Calu3 (cell line): Measurements from ENCODE around the gene YAE1. TPM values are rescaled to one million over a fixed set of nuclear protein-coding genes. Genes with fewer than 3 reads are reported as not detected.

Source experiments
- BruUV-seq: library from RNA; stranded (reverse); fragments of 400-500 nt; replicated peaks from 2 replicates; lab custom pipeline; 2021; lab: Mats Ljungman, UMichigan
- CTCF ChIA-PET: fragments of 300-600 bp; sonication (Branson Sonifier 250); formaldehyde crosslinking; loops from one replicate; lab custom pipeline; 2022; ENCODE audit warnings: antibody characterized with exemption; lab: Charles Lee
- DNase-seq: peaks from one replicate; pipeline ENCODE4 v3.0.0; 2022
- H3K27ac Mint-ChIP-seq: one replicate; pipeline ENCODE4 v1.8.0; 2022; ENCODE audit warnings: mixed read lengths; ENCODE audit not compliant: unreplicated experiment
- H3K27me3 Mint-ChIP-seq: one replicate; pipeline ENCODE4 v1.8.0; 2022; ENCODE audit warnings: mixed read lengths; ENCODE audit not compliant: unreplicated experiment
- H3K36me3 Mint-ChIP-seq: one replicate; pipeline ENCODE4 v1.8.0; 2022; ENCODE audit warnings: mild to moderate bottlenecking, moderate library complexity, mixed read lengths; ENCODE audit not compliant: insufficient read depth, unreplicated experiment
- H3K4me1 Mint-ChIP-seq: one replicate; pipeline ENCODE4 v1.8.0; 2022; ENCODE audit warnings: mild to moderate bottlenecking, low read depth, mixed read lengths; ENCODE audit not compliant: unreplicated experiment
- H3K4me3 Mint-ChIP-seq: one replicate; pipeline ENCODE4 v1.8.0; 2022; ENCODE audit warnings: mild to moderate bottlenecking, low read depth, moderate library complexity, mixed read lengths; ENCODE audit not compliant: unreplicated experiment
- H3K9me3 Mint-ChIP-seq: one replicate; pipeline ENCODE4 v1.8.0; 2022; ENCODE audit warnings: low read depth, mixed read lengths; ENCODE audit not compliant: unreplicated experiment
- intact Hi-C: fragments of 100-400 bp; cut with micrococcal nuclease; formaldehyde crosslinking; loops from one replicate; pipeline ENCODE4 v1.10.0; 2022; ENCODE audit not compliant: unreplicated experiment
- total RNA-seq: library from RNA; stranded (reverse); gene quantifications from 2 replicates; pipeline ENCODE4 v1.2.3, GENCODE V29; 2022
- TF ChIP-seq, protein P1 (sequence below): fragments of 200-600 bp; IDR thresholded peaks from one replicate; pipeline ENCODE4 v1.8.0; 2022; ENCODE audit warnings: antibody characterized with exemption; ENCODE audit not compliant: unreplicated experiment

Gene YAE1
- total RNA-seq, 1 experiment from 2014 or later = 39.2 TPM

- H3K27ac Mint-ChIP-seq = no peak overlapping the region
Observed at GRCh38 chr7:39613577-39613976, 47.4 kb downstream of the YAE1 start.

GRCh38 chr7:39614299-39614698 is 48.1 kb downstream of the YAE1 start:
- no TSS peak for BruUV-seq
- Mint-ChIP-seq H3K4me3 (no peak overlapping the region), H3K4me1 (peaks cover 28% of the 10 kb centered on the region), H3K36me3 (no peaks in the 10 kb centered on the region), H3K9me3 (no peaks in the 10 kb centered on the region), H3K27me3 (no peaks in the 10 kb centered on the region), H3K27ac (no peak overlapping the region)
- TF ChIP-seq, protein P1, sequence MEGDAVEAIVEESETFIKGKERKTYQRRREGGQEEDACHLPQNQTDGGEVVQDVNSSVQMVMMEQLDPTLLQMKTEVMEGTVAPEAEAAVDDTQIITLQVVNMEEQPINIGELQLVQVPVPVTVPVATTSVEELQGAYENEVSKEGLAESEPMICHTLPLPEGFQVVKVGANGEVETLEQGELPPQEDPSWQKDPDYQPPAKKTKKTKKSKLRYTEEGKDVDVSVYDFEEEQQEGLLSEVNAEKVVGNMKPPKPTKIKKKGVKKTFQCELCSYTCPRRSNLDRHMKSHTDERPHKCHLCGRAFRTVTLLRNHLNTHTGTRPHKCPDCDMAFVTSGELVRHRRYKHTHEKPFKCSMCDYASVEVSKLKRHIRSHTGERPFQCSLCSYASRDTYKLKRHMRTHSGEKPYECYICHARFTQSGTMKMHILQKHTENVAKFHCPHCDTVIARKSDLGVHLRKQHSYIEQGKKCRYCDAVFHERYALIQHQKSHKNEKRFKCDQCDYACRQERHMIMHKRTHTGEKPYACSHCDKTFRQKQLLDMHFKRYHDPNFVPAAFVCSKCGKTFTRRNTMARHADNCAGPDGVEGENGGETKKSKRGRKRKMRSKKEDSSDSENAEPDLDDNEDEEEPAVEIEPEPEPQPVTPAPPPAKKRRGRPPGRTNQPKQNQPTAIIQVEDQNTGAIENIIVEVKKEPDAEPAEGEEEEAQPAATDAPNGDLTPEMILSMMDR = no peak
- CTCF ChIA-PET = interaction anchor here (1.7 to 3.4 kb wide), 3 partner anchors 9 to 34 kb away, joined by 5 to 11 read pairs (median 5); partner anchors contain the start of gene RALA
- intact Hi-C loops = no loop called here
- no peak for DNase-seq

More at GRCh38 chr7:39613577-39613976, 47.4 kb downstream of the YAE1 start:
- BruUV-seq = no TSS peak
- Mint-ChIP-seq H3K4me1 (peaks cover 35% of the 10 kb centered on the region), H3K27me3 (no peaks in the 10 kb centered on the region), H3K4me3 (no peak overlapping the region), H3K9me3 (no peaks in the 10 kb centered on the region), H3K36me3 (no peaks in the 10 kb centered on the region)
- CTCF ChIA-PET = interaction anchor here (0.5 to 2.2 kb wide), 2 partner anchors 10 to 38 kb away, joined by 4 to 5 read pairs; partner anchors contain the start of gene RALA
- intact Hi-C loops = no loop called here
- TF ChIP-seq, protein P1 = no peak
- no peak for DNase-seq

DNA sequence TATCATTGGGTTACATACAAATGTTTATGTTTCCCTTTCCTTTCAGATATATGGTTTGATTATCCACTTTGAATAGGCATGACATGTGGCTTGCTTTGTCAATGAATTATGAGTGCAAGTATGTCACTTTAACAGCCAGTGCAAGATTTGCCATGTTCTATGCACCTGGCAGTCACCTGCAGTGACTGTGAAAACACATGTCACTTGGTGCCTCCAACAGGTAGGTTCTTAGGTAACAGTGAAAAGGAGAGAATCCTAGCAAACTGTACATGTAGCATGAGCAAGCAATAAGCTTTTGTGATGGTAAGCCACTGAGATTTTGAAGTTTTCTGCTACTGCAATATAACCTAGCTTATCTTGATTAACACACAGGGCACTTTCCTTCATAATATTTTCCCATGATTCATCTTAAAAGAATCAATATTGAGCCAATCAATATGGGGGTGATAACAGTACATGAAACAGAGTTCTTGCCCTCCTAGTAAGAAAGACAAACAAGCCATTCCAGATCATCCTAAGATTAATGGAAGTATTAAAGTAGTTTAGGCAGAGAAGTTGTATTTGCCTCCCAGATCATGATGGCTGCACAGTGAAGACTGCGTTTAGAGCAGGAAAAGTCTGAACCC is 49.3 kb downstream of the YAE1 start:
- no peaks in the 10 kb centered on the region for H3K27me3 Mint-ChIP-seq

DNA sequence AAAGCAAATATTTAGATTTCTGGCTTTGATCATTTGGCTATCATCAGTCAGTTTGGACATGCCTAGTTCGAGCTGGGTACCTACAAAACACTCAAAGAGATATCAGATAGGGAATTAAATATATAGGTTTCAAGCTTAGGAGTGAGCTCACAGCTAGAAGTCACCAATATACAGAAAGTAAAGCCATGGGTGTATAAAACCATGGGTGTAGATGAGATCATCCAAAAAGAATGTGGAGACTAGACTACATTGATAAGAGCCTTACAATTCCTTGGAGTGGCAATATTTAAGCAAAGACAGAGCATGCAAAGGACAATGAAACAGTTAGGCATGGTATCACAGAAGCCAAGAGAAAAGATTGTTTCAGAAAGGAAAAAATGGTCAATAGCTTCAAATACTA is 49.9 kb downstream of the YAE1 start:
- Mint-ChIP-seq H3K36me3 (no peaks in the 10 kb centered on the region), H3K4me1 (peaks cover 18% of the 10 kb centered on the region), H3K4me3 (no peak overlapping the region), H3K27me3 (no peaks in the 10 kb centered on the region), H3K27ac (no peak overlapping the region), H3K9me3 (no peaks in the 10 kb centered on the region)
- intact Hi-C loops = loop anchor here (5.0 kb wide), 1 partner anchor 34 kb away; no protein-coding TSS in a partner anchor
- CTCF ChIA-PET = interaction anchor here (0.6 to 3.4 kb wide), 3 partner anchors 11 to 1051 kb away, joined by 4 to 11 read pairs (median 5); no protein-coding TSS in a partner anchor
- no peak for DNase-seq
- TF ChIP-seq, protein P1 = no peak
- BruUV-seq = no TSS peak

More for the DNA sequence above, 49.3 kb downstream of the YAE1 start:
- no peak for DNase-seq
- H3K4me3 Mint-ChIP-seq = no peak overlapping the region
- intact Hi-C loops = loop anchor here (5.0 kb wide), 1 partner anchor 33 kb away; no protein-coding TSS in a partner anchor
- CTCF ChIA-PET = interaction anchor here (0.6 to 3.4 kb wide), 5 partner anchors 8 to 1052 kb away, joined by 3 to 11 read pairs (median 5); partner anchors contain the start of gene RALA
- H3K9me3 Mint-ChIP-seq = no peaks in the 10 kb centered on the region
- no peaks in the 10 kb centered on the region for H3K36me3 Mint-ChIP-seq
- TF ChIP-seq, protein P1 = no peak
- no TSS peak for BruUV-seq
- H3K4me1 Mint-ChIP-seq = peaks cover 18% of the 10 kb centered on the region
- no peak overlapping the region for H3K27ac Mint-ChIP-seq
